ENCODE results near the gene SYT11.

DNA sequence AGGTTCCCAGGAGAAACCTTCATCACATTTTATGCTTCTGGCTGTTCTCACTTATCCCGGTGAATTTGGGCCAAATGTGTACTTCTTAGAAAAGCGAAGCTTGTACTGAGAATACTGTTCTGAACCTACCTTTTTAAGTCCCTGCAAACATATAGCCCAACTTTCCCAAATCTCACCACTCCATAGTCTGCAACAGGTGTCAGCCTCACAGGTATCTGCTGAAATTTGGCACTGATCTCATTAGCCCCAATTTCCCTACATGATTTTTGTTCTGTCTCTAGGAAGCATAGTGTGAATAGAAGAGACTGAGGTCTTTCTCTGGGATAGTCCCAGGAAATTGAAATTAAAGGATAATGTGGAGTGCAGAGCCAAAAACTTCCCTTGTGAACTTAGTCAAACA, 40.3 kb downstream of the SYT11 start:
- TF ChIP-seq, protein P1, sequence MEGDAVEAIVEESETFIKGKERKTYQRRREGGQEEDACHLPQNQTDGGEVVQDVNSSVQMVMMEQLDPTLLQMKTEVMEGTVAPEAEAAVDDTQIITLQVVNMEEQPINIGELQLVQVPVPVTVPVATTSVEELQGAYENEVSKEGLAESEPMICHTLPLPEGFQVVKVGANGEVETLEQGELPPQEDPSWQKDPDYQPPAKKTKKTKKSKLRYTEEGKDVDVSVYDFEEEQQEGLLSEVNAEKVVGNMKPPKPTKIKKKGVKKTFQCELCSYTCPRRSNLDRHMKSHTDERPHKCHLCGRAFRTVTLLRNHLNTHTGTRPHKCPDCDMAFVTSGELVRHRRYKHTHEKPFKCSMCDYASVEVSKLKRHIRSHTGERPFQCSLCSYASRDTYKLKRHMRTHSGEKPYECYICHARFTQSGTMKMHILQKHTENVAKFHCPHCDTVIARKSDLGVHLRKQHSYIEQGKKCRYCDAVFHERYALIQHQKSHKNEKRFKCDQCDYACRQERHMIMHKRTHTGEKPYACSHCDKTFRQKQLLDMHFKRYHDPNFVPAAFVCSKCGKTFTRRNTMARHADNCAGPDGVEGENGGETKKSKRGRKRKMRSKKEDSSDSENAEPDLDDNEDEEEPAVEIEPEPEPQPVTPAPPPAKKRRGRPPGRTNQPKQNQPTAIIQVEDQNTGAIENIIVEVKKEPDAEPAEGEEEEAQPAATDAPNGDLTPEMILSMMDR (IDR thresholded peaks at IDR 0.05) = no peak
- no peak for TF ChIP-seq POLR2A (IDR thresholded peaks at IDR 0.05)

All from thyroid gland (tissue), 4 donors.